Uterus (tissue), 2 donors: ENCODE measurements around the gene MAP3K14.

Experiments
- CTCF ChIP-seq, 4 experiments: fragments of 200-600 bp in 2 of 4; fragments of 450-650 bp in 2 of 4; sonication (generic) in 2 of 4; IDR thresholded peaks; one replicate each; pipeline ENCODE4 v1.5.1; 2016 to 2019; ENCODE audit warnings: antibody characterized with exemption in 4 of 4, mild to moderate bottlenecking in 2 of 4, moderate library complexity in 1 of 4
- POLR2A ChIP-seq, 2 donors: fragments of 450-650 bp; IDR thresholded peaks; one replicate each; pipeline ENCODE4 v1.6.1; 2016; ENCODE audit warnings: antibody characterized with exemption in 2 of 2, mild to moderate bottlenecking in 1 of 2, moderate library complexity in 1 of 2

- TF ChIP-seq CTCF (IDR thresholded peaks at IDR 0.05): no peak
- TF ChIP-seq POLR2A (IDR thresholded peaks at IDR 0.05): no peak
These were observed 1.9 kb upstream of the MAP3K14 start for GRCh38 chr17:45318561-45319230.
